A549 (cell line): ENCODE measurements around the gene EXOC3L2. TPM values are rescaled to one million over a fixed set of nuclear protein-coding genes. Genes with fewer than 3 reads are reported as not detected.

Source experiments
- ATAC-seq, 2 experiments: fragments of 200-7000 bp in 1 of 2; fragments of >200 bp in 1 of 2; cut with Nextera tagmentation in 1 of 2; cut with Tn5 transposase in 1 of 2; 3 replicates each; pipeline versions ENCODE4 v1.8.0 to v1.9.1; 2018 to 2020; ENCODE audit warnings: mild to moderate bottlenecking in 1 of 2, moderate library complexity in 1 of 2
- CTCF ChIA-PET: fragments of 300-600 bp; sonication (Branson Sonifier 250); formaldehyde crosslinking; extraction: SDS; loops from one replicate; lab custom pipeline; 2021; ENCODE audit warnings: antibody characterized with exemption, inconsistent platforms; lab: Yijun Ruan, JAX
- POLR2A ChIA-PET: fragments of 350-600 bp; formaldehyde crosslinking; extraction: SDS; loops from one replicate; lab custom pipeline; 2021; ENCODE audit warnings: antibody characterized with exemption, inconsistent platforms; lab: Yijun Ruan, JAX
- DNase-seq, 2 experiments: peaks; one replicate each; pipeline versions ENCODE4 v3.0.0 to v3.0.0-alpha.2; 2011 to 2016; ENCODE audit warnings: low read depth in 1 of 2, low spot score in 1 of 2
- FAIRE-seq: peaks from 2 replicates; lab custom pipeline; 2011; peaks lifted over from hg19 to GRCh38; lab: Jason Lieb, UNC
- H3K27ac ChIP-seq, 2 experiments: fragments of >200 bp; sonication (Bioruptor Twin); formaldehyde crosslinking; 3 replicates each; pipeline ENCODE4 v1.5.1; 2016 to 2017
- H3K4me1 ChIP-seq: fragments of >200 bp; sonication (Bioruptor Twin); formaldehyde crosslinking; 3 replicates; pipeline ENCODE4 v1.6.1; 2016
- H3K4me2 ChIP-seq: fragments of >200 bp; sonication (Bioruptor Twin); formaldehyde crosslinking; 3 replicates; pipeline ENCODE4 v1.6.1; 2016
- H3K4me3 ChIP-seq: fragments of >200 bp; sonication (Bioruptor Twin); formaldehyde crosslinking; 3 replicates; pipeline ENCODE4 v1.5.1; 2016
- H3K9me3 ChIP-seq: fragments of >200 bp; sonication (Bioruptor Twin); formaldehyde crosslinking; 3 replicates; pipeline ENCODE4 v1.6.1; 2016
- BHLHE40 ChIP-seq: IDR thresholded peaks from 2 replicates; pipeline ENCODE4 v1.6.1; 2012; ENCODE audit warnings: low read depth, low read length, inconsistent platforms
- CBX2 ChIP-seq: fragments of 200-600 bp; sonication (generic); IDR thresholded peaks from 2 replicates; pipeline ENCODE4 v1.6.1; 2016; ENCODE audit warnings: low read depth, mild to moderate bottlenecking, borderline replicate concordance
- CEBPB ChIP-seq, 2 experiments: fragments of >200 bp in 1 of 2; sonication (Bioruptor Twin) in 1 of 2; formaldehyde crosslinking in 1 of 2; IDR thresholded peaks; 2 replicates each; pipeline ENCODE4 v1.6.1; 2012 to 2016
- FOSL2 ChIP-seq, 2 experiments: fragments of 450-650 bp in 1 of 2; fragments of >200 bp in 1 of 2; sonication (Bioruptor Twin) in 1 of 2; formaldehyde crosslinking; IDR thresholded peaks; 2 replicates each; pipeline versions ENCODE4 v1.5.0 to v1.6.1; 2016 to 2020; ENCODE audit warnings: mild to moderate bottlenecking in 1 of 2, moderate library complexity in 1 of 2
- GATA3 ChIP-seq: IDR thresholded peaks from 2 replicates; pipeline ENCODE4 v1.6.1; 2012; ENCODE audit warnings: borderline replicate concordance
- HOXA7 ChIP-seq: fragments of 250-450 bp; sonication (Bioruptor Pico); IDR thresholded peaks from 2 replicates; pipeline ENCODE4 v1.5.0; 2020; ENCODE audit warnings: mild to moderate bottlenecking, moderate library complexity
- MAFK ChIP-seq: fragments of 450-650 bp; IDR thresholded peaks from 2 replicates; pipeline ENCODE4 v1.6.1; 2014; ENCODE audit not compliant: partially characterized antibody
- NFE2L2 ChIP-seq: fragments of 150-350 bp; conservative IDR thresholded peaks from 2 replicates; pipeline ENCODE4 v1.6.1; 2014; ENCODE audit warnings: low read length
- POLR2A ChIP-seq: IDR thresholded peaks from 2 replicates; pipeline ENCODE4 v1.6.1; 2012; ENCODE audit warnings: mild to moderate bottlenecking, low read length
- POLR2AphosphoS2 ChIP-seq: conservative IDR thresholded peaks from 2 replicates; pipeline ENCODE4 v1.6.1; 2012; ENCODE audit warnings: low read length, improper control_type of control experiment, inconsistent platforms
- RAD21 ChIP-seq, 2 experiments: fragments of >200 bp in 1 of 2; sonication (Bioruptor Twin) in 1 of 2; formaldehyde crosslinking in 1 of 2; IDR thresholded peaks in 1 of 2; conservative IDR thresholded peaks in 1 of 2; 2 replicates in 1 of 2; 3 replicates in 1 of 2; pipeline ENCODE4 v1.6.1; 2012 to 2018; ENCODE audit warnings: inconsistent platforms in 1 of 2
- RNF2 ChIP-seq: fragments of 200-600 bp; sonication (generic); IDR thresholded peaks from 2 replicates; pipeline ENCODE4 v1.6.1; 2016; ENCODE audit warnings: low read depth, mild to moderate bottlenecking, antibody characterized with exemption, moderate library complexity, borderline replicate concordance
- SMC3 ChIP-seq: fragments of >200 bp; sonication (Bioruptor Twin); formaldehyde crosslinking; IDR thresholded peaks from 3 replicates; pipeline ENCODE4 v1.6.1; 2018; ENCODE audit warnings: inconsistent platforms
- TFCP2L1 ChIP-seq: fragments of 250-450 bp; sonication (Bioruptor Pico); IDR thresholded peaks from 2 replicates; pipeline ENCODE4 v1.5.0; 2021; ENCODE audit warnings: mild to moderate bottlenecking
- ZSCAN20 ChIP-seq: fragments of 250-450 bp; sonication (Bioruptor Pico); IDR thresholded peaks from 2 replicates; pipeline ENCODE4 v1.8.0; 2022; ENCODE audit warnings: mild to moderate bottlenecking, moderate library complexity
- WGBS: methylation state at CpG from one replicate; pipeline ENCODE4 v1.1.6; 2017; ENCODE audit errors: missing lambda C conversion rate; 5-methylcytosine and 5-hydroxymethylcytosine counted together
- polyA plus RNA-seq, 4 experiments: library from polyadenylated mRNA; depleted of rRNA in 3 of 4; stranded (reverse); fragments of >200 nt; fragmentation: RNase III in 1 of 4; extraction: RNeasy Plus Mini Kit Qiagen cat#74134 plus additional on column Dnase treatment in 1 of 4; gene quantifications; 2 replicates in 3 of 4; 3 replicates in 1 of 4; pipeline ENCODE4 v1.2.3, GENCODE V29; 2011 to 2017
- TF ChIP-seq, protein P1 (sequence below): fragments of >200 bp; sonication (Bioruptor Twin); formaldehyde crosslinking; IDR thresholded peaks from 3 replicates; pipeline ENCODE4 v1.5.1; 2016
- TF ChIP-seq, protein P2 (sequence below): IDR thresholded peaks from 2 replicates; pipeline ENCODE4 v1.6.1; 2012
- TF ChIP-seq, protein P3 (sequence below): fragments of >200 bp; sonication (Bioruptor Twin); formaldehyde crosslinking; IDR thresholded peaks from 2 replicates; pipeline ENCODE4 v1.6.1; 2016

The EXOC3L2 gene
- polyA plus RNA-seq, 2 of the 4 experiments (the other 2 are of a cell fraction): 0.16 to 0.50 TPM

DNA sequence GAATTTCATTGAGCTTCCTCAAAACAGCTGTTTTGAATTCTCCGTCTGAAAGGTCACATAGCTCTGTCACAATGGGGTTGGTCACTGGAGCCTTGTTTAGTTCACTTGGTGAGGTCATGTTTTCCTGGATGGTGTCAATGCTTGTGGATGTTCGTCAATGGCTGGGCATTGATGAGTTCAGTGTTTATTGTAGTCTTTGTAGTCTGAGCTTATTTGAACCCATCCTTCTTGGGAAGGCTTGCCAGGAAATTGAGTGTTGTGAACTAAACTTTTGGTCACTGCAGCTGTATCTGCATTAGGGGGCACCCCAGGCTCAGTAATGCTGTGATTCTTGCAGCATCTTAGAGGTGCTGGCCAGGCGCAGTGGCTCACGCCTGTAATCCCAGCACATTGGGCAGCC lies 44.6 kb downstream of the EXOC3L2 start:
- ChIA-PET POLR2A (no interaction called here), CTCF (interaction anchor here (0.8 to 3.1 kb wide), 16 partner anchors 10 to 285 kb away, joined by 3 to 11 read pairs (median 5); partner anchors contain the start of genes BLOC1S3, PPP1R13L and TRAPPC6A)
- FAIRE-seq: peak; percentile 51
- peak; percentile 63 to 84; a peak in 4 of 6 replicates for ATAC-seq
- 60% methylated on average over 4 of the region's 4 CpGs for WGBS
- no peak overlapping the region for H3K27ac ChIP-seq
- H3K4me1 ChIP-seq: peaks cover 5% of the 10 kb centered on the region; the same call in 1 of the 3 replicates
- DNase-seq: peak in 1 of 2 experiments; percentile 74
- no peak overlapping the region for H3K4me3 ChIP-seq
- no peaks in the 10 kb centered on the region for H3K9me3 ChIP-seq
- H3K4me2 ChIP-seq: no peak overlapping the region
- no peak for TF ChIP-seq RNF2
- TF ChIP-seq CEBPB (IDR thresholded peaks at IDR 0.05): no peak
- no peak for TF ChIP-seq POLR2A
- TF ChIP-seq, protein P1, sequence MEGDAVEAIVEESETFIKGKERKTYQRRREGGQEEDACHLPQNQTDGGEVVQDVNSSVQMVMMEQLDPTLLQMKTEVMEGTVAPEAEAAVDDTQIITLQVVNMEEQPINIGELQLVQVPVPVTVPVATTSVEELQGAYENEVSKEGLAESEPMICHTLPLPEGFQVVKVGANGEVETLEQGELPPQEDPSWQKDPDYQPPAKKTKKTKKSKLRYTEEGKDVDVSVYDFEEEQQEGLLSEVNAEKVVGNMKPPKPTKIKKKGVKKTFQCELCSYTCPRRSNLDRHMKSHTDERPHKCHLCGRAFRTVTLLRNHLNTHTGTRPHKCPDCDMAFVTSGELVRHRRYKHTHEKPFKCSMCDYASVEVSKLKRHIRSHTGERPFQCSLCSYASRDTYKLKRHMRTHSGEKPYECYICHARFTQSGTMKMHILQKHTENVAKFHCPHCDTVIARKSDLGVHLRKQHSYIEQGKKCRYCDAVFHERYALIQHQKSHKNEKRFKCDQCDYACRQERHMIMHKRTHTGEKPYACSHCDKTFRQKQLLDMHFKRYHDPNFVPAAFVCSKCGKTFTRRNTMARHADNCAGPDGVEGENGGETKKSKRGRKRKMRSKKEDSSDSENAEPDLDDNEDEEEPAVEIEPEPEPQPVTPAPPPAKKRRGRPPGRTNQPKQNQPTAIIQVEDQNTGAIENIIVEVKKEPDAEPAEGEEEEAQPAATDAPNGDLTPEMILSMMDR: peak; percentile 48
- TF ChIP-seq GATA3: no peak
- no peak for TF ChIP-seq HOXA7 (CRISPR knock-in tag)
- TF ChIP-seq NFE2L2: no peak
- peak; percentile 46; the same call in 2 of the 3 replicates for TF ChIP-seq SMC3
- TF ChIP-seq RAD21 (conservative IDR thresholded peaks at IDR 0.05 in 1 of 2, IDR thresholded peaks at IDR 0.05 in 1 of 2): peak; percentile 63 to 82
- no peak for TF ChIP-seq BHLHE40
- TF ChIP-seq, protein P2, sequence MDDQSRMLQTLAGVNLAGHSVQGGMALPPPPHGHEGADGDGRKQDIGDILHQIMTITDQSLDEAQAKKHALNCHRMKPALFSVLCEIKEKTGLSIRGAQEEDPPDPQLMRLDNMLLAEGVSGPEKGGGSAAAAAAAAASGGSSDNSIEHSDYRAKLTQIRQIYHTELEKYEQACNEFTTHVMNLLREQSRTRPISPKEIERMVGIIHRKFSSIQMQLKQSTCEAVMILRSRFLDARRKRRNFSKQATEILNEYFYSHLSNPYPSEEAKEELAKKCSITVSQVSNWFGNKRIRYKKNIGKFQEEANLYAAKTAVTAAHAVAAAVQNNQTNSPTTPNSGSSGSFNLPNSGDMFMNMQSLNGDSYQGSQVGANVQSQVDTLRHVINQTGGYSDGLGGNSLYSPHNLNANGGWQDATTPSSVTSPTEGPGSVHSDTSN: no peak

DNA sequence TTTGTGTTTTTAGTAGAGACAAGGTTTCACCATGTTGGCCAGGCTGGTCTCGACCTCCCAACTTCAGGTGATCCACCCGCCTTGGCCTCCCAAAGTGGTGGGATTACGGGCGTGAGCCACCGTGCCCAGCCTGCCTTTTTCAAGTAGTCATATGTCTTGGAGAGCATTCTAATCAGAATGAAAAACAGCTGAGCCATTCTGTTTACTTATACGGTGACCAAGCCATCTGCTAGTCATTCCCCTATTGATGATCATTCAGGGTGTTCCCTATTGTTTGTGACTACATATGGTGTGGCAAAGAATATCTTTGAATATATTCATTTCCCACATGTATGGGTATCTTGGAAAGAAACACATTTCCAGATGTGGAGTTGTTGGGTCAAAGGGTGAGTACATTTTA lies 49.4 kb downstream of the EXOC3L2 start:
- Histone ChIP-seq H3K27ac (no peak overlapping the region), H3K4me3 (no peak overlapping the region), H3K9me3 (no peaks in the 10 kb centered on the region), H3K4me2 (no peak overlapping the region), H3K4me1 (peaks cover 7% of the 10 kb centered on the region; the same call in 1 of the 3 replicates)
- POLR2A ChIA-PET: no interaction called here
- TF ChIP-seq GATA3 (no peak), POLR2AphosphoS2 (no peak), CBX2 (no peak), MAFK (peak; percentile 11), FOSL2 (IDR thresholded peaks at IDR 0.05) (no peak), FOSL2 (CRISPR knock-in tag; IDR thresholded peaks at IDR 0.05) (peak; percentile 28; the same call in 1 of the 2 replicates)
- TF ChIP-seq, protein P3, sequence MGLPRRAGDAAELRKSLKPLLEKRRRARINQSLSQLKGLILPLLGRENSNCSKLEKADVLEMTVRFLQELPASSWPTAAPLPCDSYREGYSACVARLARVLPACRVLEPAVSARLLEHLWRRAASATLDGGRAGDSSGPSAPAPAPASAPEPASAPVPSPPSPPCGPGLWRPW: no peak
- 39% methylated on average over 6 of the region's 6 CpGs for WGBS
- DNase-seq (no peak), ATAC-seq (peak; percentile 23 to 52; a peak in 2 of 6 replicates), FAIRE-seq (no peak)
- CTCF ChIA-PET: interaction anchor here (0.8 to 1.6 kb wide), 3 partner anchors 9 to 13 kb away, joined by 3 to 4 read pairs (median 4); no protein-coding TSS in a partner anchor

DNA sequence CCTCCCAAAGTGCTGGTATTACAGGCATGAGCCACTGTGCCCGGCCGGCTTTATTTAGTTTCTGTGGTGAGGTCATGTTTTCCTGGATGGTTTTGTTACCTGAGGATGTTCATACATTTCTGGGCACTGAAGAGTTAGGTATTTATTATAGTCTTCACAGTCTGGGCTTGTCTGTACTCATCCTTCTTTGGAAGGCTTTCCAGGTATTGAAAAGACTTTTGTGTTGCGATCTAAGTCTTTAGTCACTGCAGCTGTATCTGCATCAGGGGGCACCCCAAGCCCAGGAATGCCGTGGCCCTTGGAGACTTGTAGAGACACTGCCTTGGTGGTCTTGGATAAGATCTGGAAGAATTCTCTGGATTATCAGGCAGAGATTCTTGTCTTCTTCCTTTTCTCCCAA lies 53.8 kb downstream of the EXOC3L2 start:
- DNase-seq (no peak), ATAC-seq (no peak), FAIRE-seq (no peak)
- H3K27ac ChIP-seq: no peak overlapping the region
- H3K4me2 ChIP-seq: no peak overlapping the region
- H3K4me1 ChIP-seq: peaks cover 7% of the 10 kb centered on the region; the same call in 1 of the 3 replicates
- ChIA-PET POLR2A (no interaction called here), CTCF (interaction anchor here (0.8 to 2.5 kb wide), 3 partner anchors 11 to 236 kb away, joined by 4 to 8 read pairs (median 6); partner anchors contain the start of genes BLOC1S3 and TRAPPC6A)
- H3K4me3 ChIP-seq: no peak overlapping the region
- WGBS: 89% methylated on average over 4 of the region's 4 CpGs
- TF ChIP-seq TFCP2L1 (no peak), ZSCAN20 (CRISPR knock-in tag) (no peak), RAD21 (conservative IDR thresholded peaks at IDR 0.05 in 1 of 2, IDR thresholded peaks at IDR 0.05 in 1 of 2) (0 out of 5 replicates have a peak, but pooled peaks of 1 of the 2 experiments have one; percentile 9)
- H3K9me3 ChIP-seq: no peaks in the 10 kb centered on the region
